Fibroblast of skin of back (primary cell): ENCODE results near the gene UGT1A5.
"Not testable (repeated sequence)": the region's sequence is repeated elsewhere in the genome, so short reads cannot be mapped to it uniquely, and the experiment has no call there.

Experiments
- DNase-seq: peaks from one replicate; pipeline ENCODE4 v3.0.0-alpha.2; 2013

UGT1A5 gene

GRCh38 chr2:233693963-233694362, 18.7 kb upstream of the UGT1A5 start:
- DNase-seq = no peak

GRCh38 chr2:233698740-233699139, 14.0 kb upstream of the UGT1A5 start:
- DNase-seq = no peak

GRCh38 chr2:233699424-233700027, 13.2 kb upstream of the UGT1A5 start:
- DNase-seq = no peak

- peak; percentile 7 for DNase-seq
Measured at GRCh38 chr2:233700028-233700635, 12.6 kb upstream of the UGT1A5 start.

- not testable (repeated sequence) for DNase-seq
Measured at GRCh38 chr2:233700842-233701241, 11.9 kb upstream of the UGT1A5 start.

GRCh38 chr2:233702238-233702637, 10.5 kb upstream of the UGT1A5 start:
- no peak for DNase-seq

GRCh38 chr2:233705911-233706506, 6.7 kb upstream of the UGT1A5 start:
- no peak for DNase-seq

GRCh38 chr2:233706720-233707119, 6.0 kb upstream of the UGT1A5 start:
- no peak for DNase-seq

GRCh38 chr2:233707940-233708644, 4.6 kb upstream of the UGT1A5 start:
- DNase-seq = no peak

GRCh38 chr2:233708942-233709341, 3.8 kb upstream of the UGT1A5 start:
- no peak for DNase-seq

- DNase-seq = peak; percentile 73
Measured at GRCh38 chr2:233711312-233712008, 1.2 kb upstream of the UGT1A5 start.

- DNase-seq = no peak
Measured at GRCh38 chr2:233713262-233713615, 532 bp downstream of the UGT1A5 start.

- no peak for DNase-seq
Measured at GRCh38 chr2:233714121-233714520, 1.4 kb downstream of the UGT1A5 start.

- no peak for DNase-seq
Measured at GRCh38 chr2:233718552-233718951, 5.8 kb downstream of the UGT1A5 start, which contains the start of gene UGT1A4. TSS of gene UGT1A4 (plus strand) at chr2:233718736. CDS start at chr2:233718821, 85 bp downstream.

- no peak for DNase-seq
Measured at GRCh38 chr2:233728723-233729301, 16.1 kb downstream of the UGT1A5 start, which contains the start of gene UGT1A3. TSS of gene UGT1A3 (plus strand) at chr2:233729042. CDS start at chr2:233729127, 85 bp downstream.

- DNase-seq = not testable (repeated sequence)
Measured at GRCh38 chr2:233736868-233737653, 24.4 kb downstream of the UGT1A5 start.

- DNase-seq = no peak
Measured at GRCh38 chr2:233740870-233741269, 28.2 kb downstream of the UGT1A5 start.

- DNase-seq = no peak
Measured at GRCh38 chr2:233743464-233744259, 31.0 kb downstream of the UGT1A5 start.

GRCh38 chr2:233745073-233745755, 32.5 kb downstream of the UGT1A5 start:
- no peak for DNase-seq

- DNase-seq = not testable (repeated sequence)
Measured at GRCh38 chr2:233745838-233746237, 33.1 kb downstream of the UGT1A5 start.
